ENCODE data around the gene IGF1R. TPM values are rescaled to one million over a fixed set of nuclear protein-coding genes. Genes with fewer than 3 reads are reported as not detected.

The IGF1R gene
- total and polyA plus RNA-seq, 12 donors, result 8.6 to 138 (median 66.0) TPM

DNA sequence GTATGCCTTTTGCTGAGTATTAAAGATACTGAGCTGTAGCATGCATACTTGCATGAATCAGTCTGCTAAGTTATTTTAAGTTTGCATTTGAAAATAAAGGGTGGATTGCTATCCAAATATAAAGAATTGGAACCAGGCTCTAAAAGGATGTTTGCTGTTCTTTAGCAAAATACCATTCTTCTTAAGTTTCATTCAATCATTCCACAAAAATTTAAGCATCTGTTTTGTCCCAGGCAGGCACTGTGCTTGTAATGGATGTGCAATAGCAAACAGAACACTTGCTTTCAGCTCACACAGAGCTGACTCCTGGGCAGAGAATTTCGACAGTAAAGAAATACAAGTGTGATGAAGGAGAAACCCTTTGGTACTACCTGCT, 208.2 kb downstream of the IGF1R start:
- H3K27ac ChIP-seq, result peak overlapping the region in 2 of 5 donors; percentile 45 to 90
- intact Hi-C loops (cut with DNase I), result no loop called here
- H3K27me3 ChIP-seq, result no peaks in the 10 kb centered on the region
- WGBS, 4 donors, result 43 to 68% (median 65%) methylated on average over 1 of the region's 1 CpG
- no peaks in the 10 kb centered on the region for H3K36me3 ChIP-seq (replicated peaks in 1 of 2)
- no peak for DNase-seq
- H3K4me1 ChIP-seq (replicated peaks in 1 of 2), result peaks cover 12 to 65% of the 10 kb centered on the region in 2 donors
- no peaks in the 10 kb centered on the region for H3K9me3 ChIP-seq (replicated peaks in 1 of 3)
- TF ChIP-seq, protein P1, sequence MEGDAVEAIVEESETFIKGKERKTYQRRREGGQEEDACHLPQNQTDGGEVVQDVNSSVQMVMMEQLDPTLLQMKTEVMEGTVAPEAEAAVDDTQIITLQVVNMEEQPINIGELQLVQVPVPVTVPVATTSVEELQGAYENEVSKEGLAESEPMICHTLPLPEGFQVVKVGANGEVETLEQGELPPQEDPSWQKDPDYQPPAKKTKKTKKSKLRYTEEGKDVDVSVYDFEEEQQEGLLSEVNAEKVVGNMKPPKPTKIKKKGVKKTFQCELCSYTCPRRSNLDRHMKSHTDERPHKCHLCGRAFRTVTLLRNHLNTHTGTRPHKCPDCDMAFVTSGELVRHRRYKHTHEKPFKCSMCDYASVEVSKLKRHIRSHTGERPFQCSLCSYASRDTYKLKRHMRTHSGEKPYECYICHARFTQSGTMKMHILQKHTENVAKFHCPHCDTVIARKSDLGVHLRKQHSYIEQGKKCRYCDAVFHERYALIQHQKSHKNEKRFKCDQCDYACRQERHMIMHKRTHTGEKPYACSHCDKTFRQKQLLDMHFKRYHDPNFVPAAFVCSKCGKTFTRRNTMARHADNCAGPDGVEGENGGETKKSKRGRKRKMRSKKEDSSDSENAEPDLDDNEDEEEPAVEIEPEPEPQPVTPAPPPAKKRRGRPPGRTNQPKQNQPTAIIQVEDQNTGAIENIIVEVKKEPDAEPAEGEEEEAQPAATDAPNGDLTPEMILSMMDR (IDR thresholded peaks at IDR 0.05), result no peak
- TF ChIP-seq POLR2A (IDR thresholded peaks at IDR 0.05), result no peak
- H3K4me3 ChIP-seq, result no peak overlapping the region

DNA sequence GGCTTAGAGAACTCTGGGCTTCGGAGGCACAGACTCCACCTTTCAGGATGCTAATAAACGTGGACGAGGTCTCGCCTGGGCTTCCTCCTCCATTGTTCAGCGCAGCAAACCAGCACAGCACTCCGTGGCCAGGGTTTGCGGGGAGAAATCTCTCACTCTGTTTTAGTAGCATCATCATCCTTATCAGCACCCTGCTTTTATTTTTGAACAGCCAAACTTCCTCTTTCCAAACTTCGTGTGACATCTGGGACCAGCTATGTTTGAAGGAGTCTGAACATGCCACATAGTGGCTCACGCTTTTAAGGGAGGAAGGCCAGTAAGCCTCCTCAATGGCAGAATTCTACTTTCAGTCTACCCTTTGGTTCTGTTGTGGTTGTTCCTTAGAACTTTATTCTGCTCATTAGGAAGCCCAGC, 210.3 kb downstream of the IGF1R start:
- Histone ChIP-seq H3K4me1 (replicated peaks in 1 of 2) (peaks cover 7 to 51% of the 10 kb centered on the region in 2 donors), H3K9me3 (replicated peaks in 1 of 3) (no peaks in the 10 kb centered on the region), H3K4me3 (no peak overlapping the region), H3K27me3 (no peaks in the 10 kb centered on the region), H3K27ac (peak overlapping the region in 1 of 5 donors; percentile 30), H3K36me3 (replicated peaks in 1 of 2) (no peaks in the 10 kb centered on the region)
- intact Hi-C loops (cut with DNase I), result no loop called here
- TF ChIP-seq POLR2A (IDR thresholded peaks at IDR 0.05), result no peak
- TF ChIP-seq, protein P1 (IDR thresholded peaks at IDR 0.05), result no peak
- no peak for DNase-seq
- WGBS, 4 donors, result 47 to 61% (median 52%) methylated on average over 9 of the region's 9 CpGs

GRCh38 chr15:98859149-98859548, 210.8 kb downstream of the IGF1R start:
- Histone ChIP-seq H3K4me1 (replicated peaks in 1 of 2) (peaks cover 7 to 45% of the 10 kb centered on the region in 2 donors), H3K27ac (peak overlapping the region in 1 of 5 donors; percentile 30), H3K9me3 (replicated peaks in 1 of 3) (no peaks in the 10 kb centered on the region), H3K27me3 (no peaks in the 10 kb centered on the region), H3K4me3 (no peak overlapping the region), H3K36me3 (replicated peaks in 1 of 2) (no peaks in the 10 kb centered on the region)
- DNase-seq, result no peak
- no peak for TF ChIP-seq POLR2A (IDR thresholded peaks at IDR 0.05)
- TF ChIP-seq, protein P1 (IDR thresholded peaks at IDR 0.05), result no peak
- intact Hi-C loops (cut with DNase I), result no loop called here
- 94 to 97% (median 96%) methylated on average over 6 of the region's 6 CpGs for WGBS, 4 donors

DNA sequence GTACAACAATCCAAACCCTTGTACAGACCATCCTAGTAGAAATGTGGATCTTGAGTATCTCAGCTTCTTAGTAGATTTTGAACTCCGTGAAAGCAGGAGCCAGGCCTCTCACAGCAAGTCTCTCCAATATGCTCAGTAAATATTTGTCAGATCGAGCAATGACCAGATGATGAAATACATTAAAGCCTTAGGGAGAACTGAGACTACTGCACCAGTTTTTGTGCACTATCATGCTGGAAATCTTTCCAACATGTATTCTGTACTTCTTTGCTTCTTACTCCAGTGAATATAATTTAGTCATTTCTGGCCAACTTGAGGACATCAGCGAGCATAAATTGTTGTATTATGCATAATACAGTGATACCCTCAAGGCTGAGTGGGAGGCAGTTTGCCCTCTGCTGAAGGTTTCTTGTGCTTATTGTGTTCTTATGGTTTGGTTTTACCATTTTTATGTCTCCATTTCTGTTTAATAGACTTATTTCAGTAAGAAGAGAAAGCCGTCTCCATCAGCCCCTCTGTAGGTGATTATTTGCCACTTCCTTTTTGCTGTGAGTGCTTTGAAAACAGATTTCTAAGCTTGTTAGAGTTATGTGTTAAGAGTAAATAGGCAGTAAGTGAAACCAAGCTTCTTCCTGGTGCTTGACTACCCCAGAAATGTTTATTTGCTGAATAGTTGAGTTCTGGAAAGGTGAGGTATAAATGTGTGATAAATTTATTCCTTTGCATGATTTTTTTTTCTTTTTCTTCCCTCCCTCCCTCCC, 212.1 kb downstream of the IGF1R start:
- Histone ChIP-seq H3K9me3 (replicated peaks in 1 of 3) (no peaks in the 10 kb centered on the region), H3K36me3 (replicated peaks in 1 of 2) (no peaks in the 10 kb centered on the region), H3K27me3 (no peaks in the 10 kb centered on the region), H3K27ac (peak overlapping the region in 3 of 5 donors; percentile 3 to 45 (median 37)), H3K4me1 (replicated peaks in 1 of 2) (peaks cover 7 to 40% of the 10 kb centered on the region in 2 donors), H3K4me3 (no peak overlapping the region)
- intact Hi-C loops (cut with DNase I), result no loop called here
- TF ChIP-seq, protein P1 (IDR thresholded peaks at IDR 0.05), result no peak
- no peak for TF ChIP-seq POLR2A (IDR thresholded peaks at IDR 0.05)
- 41 to 47% (median 43%) methylated on average over 4 of the region's 4 CpGs for WGBS, 4 donors
- DNase-seq, result no peak

Measured in adrenal gland (tissue), 12 donors.